H1 (cell line): ENCODE data around the gene THADA. TPM values are rescaled to one million over a fixed set of nuclear protein-coding genes. Genes with fewer than 3 reads are reported as not detected.

Experiments used
- CHD7 ChIP-seq: fragments of 300-600 bp; sonication (generic); IDR thresholded peaks from 2 replicates; pipeline ENCODE4 v1.7.1; 2012; ENCODE audit warnings: low read length, moderate library complexity, mild to moderate bottlenecking, inconsistent platforms; ENCODE audit not compliant: insufficient replicate concordance
- JUN ChIP-seq: IDR thresholded peaks from 2 replicates; pipeline ENCODE4 v1.6.1; 2011; ENCODE audit warnings: low read depth, mild to moderate bottlenecking, improper control_type of control experiment, low read length
- NRF1 ChIP-seq: IDR thresholded peaks from 2 replicates; pipeline ENCODE4 v1.6.1; 2011; ENCODE audit warnings: mild to moderate bottlenecking, low read depth, low read length, improper control_type of control experiment
- SIRT6 ChIP-seq: IDR thresholded peaks from one replicate; pipeline ENCODE4 v1.7.1; 2012; ENCODE audit warnings: low read length, inconsistent platforms
- polyA plus RNA-seq, 7 experiments: library from polyadenylated mRNA; depleted of rRNA in 3 of 7; stranded (reverse) in 5 of 7; unstranded in 2 of 7; fragments of >200 nt in 5 of 7; fragments of 200-250 nt in 2 of 7; gene quantifications; 1 replicate in 5 of 7; 2 replicates in 1 of 7; 4 replicates in 1 of 7; pipeline versions ENCODE4 v1.2.1 to v1.2.3, GENCODE V29; 2011 to 2013; ENCODE audit warnings: missing spikeins in 2 of 7, mixed read lengths in 2 of 7
- total RNA-seq: library from RNA; stranded (reverse); fragmentation: NEBNext Ultra II Directional; extraction: Animal tissue kit (Norgen Biotek cat#: 25700); gene quantifications from 2 replicates; pipeline ENCODE4 v1.2.1, GENCODE V29; 2021

Gene THADA
- total and polyA plus RNA-seq, 2 of the 8 experiments (the other 6 are each of a cell fraction or from before 2014, with no cell fraction given): 22.4 to 26.8 TPM

GRCh38 chr2:43343573-43344304, 252.1 kb downstream of the THADA start (continued):
- no peak for TF ChIP-seq CHD7
- no peak for TF ChIP-seq SIRT6
- no peak for TF ChIP-seq NRF1
- no peak for TF ChIP-seq JUN
